ENCODE data around the gene PLXNA2. TPM values are rescaled to one million over a fixed set of nuclear protein-coding genes. Genes with fewer than 3 reads are reported as not detected.

PLXNA2 gene
- total RNA-seq, 1 experiment from 2014 or later, result 0.06 TPM

DNA sequence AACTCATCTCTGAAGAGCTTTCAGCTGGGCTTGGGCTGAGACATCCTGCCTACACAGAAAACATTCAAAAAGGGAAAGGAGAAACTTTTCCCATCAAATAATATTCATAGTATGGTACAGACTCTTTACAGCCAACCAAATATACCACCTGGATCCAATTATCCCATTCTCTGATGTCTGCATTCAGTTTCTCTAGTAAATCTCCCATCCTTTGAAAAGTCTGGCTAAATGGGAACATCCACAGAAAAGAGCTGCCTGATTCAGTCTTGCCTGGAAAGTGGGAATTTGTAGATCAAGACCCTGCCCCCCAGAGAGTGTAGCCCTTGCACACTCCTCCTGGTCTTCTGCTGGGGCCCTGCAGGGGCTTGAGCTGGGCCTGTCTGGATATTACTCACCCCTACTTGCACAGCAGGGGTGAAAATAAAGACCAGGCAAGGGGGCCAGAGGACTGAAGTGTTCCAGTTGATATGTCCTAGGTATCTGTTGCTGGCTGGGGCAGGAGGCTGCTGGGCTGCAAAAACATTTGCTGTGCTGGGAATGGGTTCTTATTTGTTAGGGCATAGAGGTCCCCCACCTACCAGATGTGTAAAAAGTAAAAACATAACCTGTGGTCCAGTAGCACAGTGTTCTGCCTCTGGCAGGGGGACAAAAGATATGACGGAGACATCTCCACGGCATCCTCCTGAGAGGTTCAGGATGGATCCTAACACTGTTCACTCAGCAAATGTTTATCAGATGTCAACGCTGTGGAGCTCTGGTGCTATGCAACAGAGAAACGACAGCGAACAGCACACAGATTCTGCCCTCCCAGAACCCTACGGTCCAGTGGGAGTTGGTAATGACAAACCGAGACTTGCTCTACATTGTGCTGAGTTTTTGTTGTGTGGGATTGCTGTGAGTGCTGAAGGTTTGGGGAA, 140.3 kb downstream of the PLXNA2 start:
- POLR2A ChIA-PET (ENCODE audit: low non-redundant PET), result no interaction called here
- intact Hi-C loops (cut with micrococcal nuclease; ENCODE audit: unreplicated experiment), result no loop called here
- no peaks in the 10 kb centered on the region for H3K4me1 ChIP-seq (ENCODE audit: insufficient read depth, low read length, poor library complexity, severe bottlenecking)
- BruUV-seq (replicated peaks), result no TSS peak
- peaks cover 25% of the 10 kb centered on the region for H3K27me3 ChIP-seq (replicated peaks; ENCODE audit: insufficient read depth, low read depth, low read length, poor library complexity)
- TF ChIP-seq, protein P1, sequence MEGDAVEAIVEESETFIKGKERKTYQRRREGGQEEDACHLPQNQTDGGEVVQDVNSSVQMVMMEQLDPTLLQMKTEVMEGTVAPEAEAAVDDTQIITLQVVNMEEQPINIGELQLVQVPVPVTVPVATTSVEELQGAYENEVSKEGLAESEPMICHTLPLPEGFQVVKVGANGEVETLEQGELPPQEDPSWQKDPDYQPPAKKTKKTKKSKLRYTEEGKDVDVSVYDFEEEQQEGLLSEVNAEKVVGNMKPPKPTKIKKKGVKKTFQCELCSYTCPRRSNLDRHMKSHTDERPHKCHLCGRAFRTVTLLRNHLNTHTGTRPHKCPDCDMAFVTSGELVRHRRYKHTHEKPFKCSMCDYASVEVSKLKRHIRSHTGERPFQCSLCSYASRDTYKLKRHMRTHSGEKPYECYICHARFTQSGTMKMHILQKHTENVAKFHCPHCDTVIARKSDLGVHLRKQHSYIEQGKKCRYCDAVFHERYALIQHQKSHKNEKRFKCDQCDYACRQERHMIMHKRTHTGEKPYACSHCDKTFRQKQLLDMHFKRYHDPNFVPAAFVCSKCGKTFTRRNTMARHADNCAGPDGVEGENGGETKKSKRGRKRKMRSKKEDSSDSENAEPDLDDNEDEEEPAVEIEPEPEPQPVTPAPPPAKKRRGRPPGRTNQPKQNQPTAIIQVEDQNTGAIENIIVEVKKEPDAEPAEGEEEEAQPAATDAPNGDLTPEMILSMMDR (conservative IDR thresholded peaks at IDR 0.05; ENCODE audit: low read depth, low read length), result no peak
- no peak for TF ChIP-seq EZH2 (IDR thresholded peaks at IDR 0.05; ENCODE audit: borderline replicate concordance, low read depth, low read length, poor library complexity, severe bottlenecking)
- DNase-seq (ENCODE audit: low spot score), result no peak
- no peaks in the 10 kb centered on the region for H3K36me3 ChIP-seq (ENCODE audit: insufficient read depth, low read length, poor library complexity, severe bottlenecking)
- CTCF ChIA-PET, result interaction anchor here (0.6 kb wide), 2 partner anchors 120 to 1004 kb away, joined by 3 to 4 read pairs; no protein-coding TSS in a partner anchor
- H3K9me3 ChIP-seq (ENCODE audit: low read depth, low read length, poor library complexity, severe bottlenecking), result no peaks in the 10 kb centered on the region
- no peak overlapping the region for H3K4me3 ChIP-seq (ENCODE audit: low read depth, low read length, poor library complexity, severe bottlenecking)
- no peak overlapping the region for H3K27ac ChIP-seq (ENCODE audit: low read depth, low read length, poor library complexity, severe bottlenecking)

DNA sequence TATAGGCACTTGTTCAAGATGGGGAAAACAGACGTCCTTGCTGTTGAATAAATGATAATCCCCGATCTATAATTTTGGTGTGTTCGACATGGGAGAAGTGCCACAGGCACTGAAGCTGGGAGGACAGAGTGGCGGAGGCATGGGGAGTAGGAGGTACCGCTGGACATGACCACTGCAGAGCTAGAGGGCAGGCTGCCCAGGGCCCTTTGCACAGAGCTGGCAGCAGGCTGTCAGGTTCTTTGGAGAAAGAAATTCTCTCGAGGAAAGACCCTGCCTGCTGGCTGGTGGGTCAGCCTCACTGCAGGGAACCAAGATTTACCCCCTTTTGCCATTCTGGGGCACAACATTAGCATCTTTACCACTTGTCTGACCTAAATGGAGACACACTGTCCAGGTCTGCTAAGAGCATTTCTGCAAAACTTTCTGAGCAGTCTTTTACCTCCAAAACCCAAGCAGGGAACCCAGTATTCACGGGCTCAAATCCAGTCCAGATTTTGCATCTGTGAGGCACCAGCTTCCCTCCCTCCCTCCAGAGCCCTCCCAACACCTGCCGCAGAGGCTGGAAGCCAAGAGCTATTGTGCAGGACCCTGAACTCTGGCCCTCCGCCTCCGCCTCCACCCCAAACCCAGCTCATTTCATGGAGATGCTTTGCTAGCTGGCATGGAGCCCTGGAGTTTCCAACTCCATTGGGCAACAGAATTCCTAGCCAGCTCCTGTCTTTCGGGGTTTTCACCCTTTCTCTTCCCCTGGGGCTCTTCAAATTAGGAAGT, 142.3 kb downstream of the PLXNA2 start:
- intact Hi-C loops (cut with micrococcal nuclease; ENCODE audit: unreplicated experiment), result no loop called here
- H3K27ac ChIP-seq (ENCODE audit: low read depth, low read length, poor library complexity, severe bottlenecking), result no peak overlapping the region
- DNase-seq (ENCODE audit: low spot score), result no peak

DNA sequence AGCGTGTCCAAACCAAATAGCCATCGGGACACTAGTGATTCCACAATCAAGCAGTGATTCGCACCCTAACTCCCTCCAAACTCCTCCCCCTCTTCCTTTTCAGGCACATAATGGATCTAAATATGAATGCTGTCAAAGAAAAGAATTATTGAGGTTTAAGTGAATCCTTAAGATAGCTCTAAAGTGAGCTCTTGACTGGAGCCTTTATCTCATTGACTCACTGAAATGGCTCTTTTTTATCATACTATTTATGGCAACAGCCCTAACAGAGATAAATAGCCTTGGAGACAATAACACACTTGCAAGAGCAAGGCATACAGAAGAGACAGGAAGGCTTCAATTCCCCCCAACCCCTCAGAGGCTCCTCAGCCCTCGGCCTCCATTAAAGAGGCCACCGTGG, 143.3 kb downstream of the PLXNA2 start:
- TF ChIP-seq EZH2 (IDR thresholded peaks at IDR 0.05; ENCODE audit: borderline replicate concordance, low read depth, low read length, poor library complexity, severe bottlenecking), result no peak
- TF ChIP-seq, protein P1 (conservative IDR thresholded peaks at IDR 0.05; ENCODE audit: low read depth, low read length), result no peak
- ChIA-PET POLR2A (ENCODE audit: low non-redundant PET) (no interaction called here), CTCF (no interaction called here)
- H3K4me3 ChIP-seq (ENCODE audit: low read depth, low read length, poor library complexity, severe bottlenecking), result no peak overlapping the region
- no peaks in the 10 kb centered on the region for H3K4me1 ChIP-seq (ENCODE audit: insufficient read depth, low read length, poor library complexity, severe bottlenecking)
- no peaks in the 10 kb centered on the region for H3K9me3 ChIP-seq (ENCODE audit: low read depth, low read length, poor library complexity, severe bottlenecking)
- no peaks in the 10 kb centered on the region for H3K36me3 ChIP-seq (ENCODE audit: insufficient read depth, low read length, poor library complexity, severe bottlenecking)
- no peak overlapping the region for H3K27ac ChIP-seq (ENCODE audit: low read depth, low read length, poor library complexity, severe bottlenecking)
- H3K27me3 ChIP-seq (replicated peaks; ENCODE audit: insufficient read depth, low read depth, low read length, poor library complexity), result peaks cover 23% of the 10 kb centered on the region
- intact Hi-C loops (cut with micrococcal nuclease; ENCODE audit: unreplicated experiment), result no loop called here
- DNase-seq (ENCODE audit: low spot score), result no peak
- no TSS peak for BruUV-seq (replicated peaks)

More for the DNA sequence above, 142.3 kb downstream of the PLXNA2 start:
- ChIA-PET CTCF (no interaction called here), POLR2A (ENCODE audit: low non-redundant PET) (no interaction called here)
- BruUV-seq (replicated peaks), result no TSS peak
- no peaks in the 10 kb centered on the region for H3K36me3 ChIP-seq (ENCODE audit: insufficient read depth, low read length, poor library complexity, severe bottlenecking)
- no peak overlapping the region for H3K4me3 ChIP-seq (ENCODE audit: low read depth, low read length, poor library complexity, severe bottlenecking)
- no peaks in the 10 kb centered on the region for H3K9me3 ChIP-seq (ENCODE audit: low read depth, low read length, poor library complexity, severe bottlenecking)
- H3K4me1 ChIP-seq (ENCODE audit: insufficient read depth, low read length, poor library complexity, severe bottlenecking), result no peaks in the 10 kb centered on the region
- TF ChIP-seq EZH2 (IDR thresholded peaks at IDR 0.05; ENCODE audit: borderline replicate concordance, low read depth, low read length, poor library complexity, severe bottlenecking), result no peak
- TF ChIP-seq, protein P1 (conservative IDR thresholded peaks at IDR 0.05; ENCODE audit: low read depth, low read length), result no peak
- peaks cover 30% of the 10 kb centered on the region for H3K27me3 ChIP-seq (replicated peaks; ENCODE audit: insufficient read depth, low read depth, low read length, poor library complexity)
